Measurements from ENCODE around the gene ZMYND10.
A peak's percentile ranks its signal among the peaks of the same experiment; 100 is the strongest.

ZMYND10 gene

GRCh38 chr3:50345586-50346234 is at the start of gene ZMYND10:
Gene ZMYND10 (minus strand): TSS chr3:50345732. CDS start chr3:50345579, 153 bp downstream.
- DNase-seq (ENCODE audit: low spot score) = no peak

- no peak for DNase-seq (ENCODE audit: low spot score)
Observed at GRCh38 chr3:50393061-50393460, 47.5 kb upstream of the ZMYND10 start.

GRCh38 chr3:50392101-50392715 is 46.7 kb upstream of the ZMYND10 start:
- no peak for DNase-seq (ENCODE audit: low spot score)

- peak; percentile 32 for DNase-seq (ENCODE audit: low spot score)
Observed at GRCh38 chr3:50390508-50391224, 45.1 kb upstream of the ZMYND10 start.

- DNase-seq (ENCODE audit: low spot score) = no peak
Observed at GRCh38 chr3:50389414-50389767, 43.9 kb upstream of the ZMYND10 start.

GRCh38 chr3:50388720-50389413 is 43.3 kb upstream of the ZMYND10 start:
- no peak for DNase-seq (ENCODE audit: low spot score)

- DNase-seq (ENCODE audit: low spot score) = no peak
Observed at GRCh38 chr3:50388016-50388719, 42.6 kb upstream of the ZMYND10 start.

- no peak for DNase-seq (ENCODE audit: low spot score)
Observed at GRCh38 chr3:50385754-50386153, 40.2 kb upstream of the ZMYND10 start.

GRCh38 chr3:50383750-50384149 is 38.2 kb upstream of the ZMYND10 start:
- DNase-seq (ENCODE audit: low spot score) = no peak

GRCh38 chr3:50382722-50383121 is 37.2 kb upstream of the ZMYND10 start:
- DNase-seq (ENCODE audit: low spot score) = no peak

GRCh38 chr3:50381383-50381782 is 35.9 kb upstream of the ZMYND10 start:
- no peak for DNase-seq (ENCODE audit: low spot score)

- no peak for DNase-seq (ENCODE audit: low spot score)
Observed at GRCh38 chr3:50380405-50381085, 35.0 kb upstream of the ZMYND10 start.

- no peak for DNase-seq (ENCODE audit: low spot score)
Observed at GRCh38 chr3:50378757-50379156, 33.2 kb upstream of the ZMYND10 start.

GRCh38 chr3:50378024-50378423 is 32.5 kb upstream of the ZMYND10 start:
- no peak for DNase-seq (ENCODE audit: low spot score)

GRCh38 chr3:50375258-50375931 is 29.9 kb upstream of the ZMYND10 start:
- no peak for DNase-seq (ENCODE audit: low spot score)

GRCh38 chr3:50374363-50375257 is 29.1 kb upstream of the ZMYND10 start:
- no peak for DNase-seq (ENCODE audit: low spot score)

- DNase-seq (ENCODE audit: low spot score) = no peak
Observed at GRCh38 chr3:50373146-50374051, 27.9 kb upstream of the ZMYND10 start.

GRCh38 chr3:50372349-50372748 is 26.8 kb upstream of the ZMYND10 start:
- DNase-seq (ENCODE audit: low spot score) = no peak
